Activated T-helper 9 cell treated with anti-CD3 and anti-CD28 coated beads, Interleukin-2, amount 50 U/mL, for 16 hours (primary cell): ENCODE results near the gene PDE2A.

Experiments
- DNase-seq: peaks from one replicate; pipeline ENCODE4 v3.0.0-alpha.2; 2020; ENCODE audit warnings: low read depth

PDE2A gene

DNA sequence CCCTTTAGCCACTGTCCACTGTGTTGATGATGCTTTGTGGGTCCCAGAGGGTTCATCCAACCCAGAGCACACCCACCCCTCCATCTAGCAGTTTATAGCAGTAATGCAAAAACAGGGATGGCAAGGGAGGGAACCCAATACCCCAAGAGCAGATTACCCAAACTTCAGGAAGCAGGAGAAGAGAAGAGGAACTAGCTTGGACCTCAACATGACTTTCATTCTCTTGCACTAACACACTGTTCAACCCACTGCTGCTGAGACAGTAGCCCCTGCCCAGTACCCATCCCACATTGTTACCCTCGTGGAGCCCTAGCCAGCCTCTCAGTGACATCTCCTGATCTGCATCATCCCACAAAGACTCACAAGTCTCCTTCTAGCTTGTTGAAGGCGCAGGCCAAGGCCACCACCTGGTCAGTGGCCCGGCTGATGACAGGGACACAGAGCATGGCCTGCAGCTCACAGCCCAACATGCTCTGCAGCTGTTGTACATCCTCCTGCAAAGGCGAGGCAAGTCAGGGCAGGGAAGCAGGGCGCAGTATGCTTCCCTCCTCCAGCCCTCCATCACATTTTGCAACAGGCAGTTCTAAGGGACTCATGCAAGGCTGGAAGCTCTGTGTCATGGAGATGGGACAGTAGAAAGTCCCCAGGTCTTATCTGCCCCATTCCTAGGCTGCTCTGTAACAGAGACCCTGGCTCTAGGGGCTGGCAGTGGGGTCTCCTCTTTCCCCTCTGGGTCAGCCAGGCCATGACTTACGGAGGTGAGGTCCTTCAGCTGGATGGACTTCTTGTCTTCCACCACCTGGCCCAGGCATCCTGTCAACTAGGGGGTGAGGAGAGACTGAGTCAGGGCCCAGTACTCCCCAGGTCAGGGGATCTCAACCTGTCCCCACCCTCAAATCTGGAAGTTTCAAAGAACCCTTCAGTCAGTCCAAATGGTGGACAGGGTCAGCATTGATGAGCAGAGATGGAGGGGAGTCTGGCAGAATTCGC, 85.5 kb downstream of the PDE2A start:
- DNase-seq, result no peak

DNA sequence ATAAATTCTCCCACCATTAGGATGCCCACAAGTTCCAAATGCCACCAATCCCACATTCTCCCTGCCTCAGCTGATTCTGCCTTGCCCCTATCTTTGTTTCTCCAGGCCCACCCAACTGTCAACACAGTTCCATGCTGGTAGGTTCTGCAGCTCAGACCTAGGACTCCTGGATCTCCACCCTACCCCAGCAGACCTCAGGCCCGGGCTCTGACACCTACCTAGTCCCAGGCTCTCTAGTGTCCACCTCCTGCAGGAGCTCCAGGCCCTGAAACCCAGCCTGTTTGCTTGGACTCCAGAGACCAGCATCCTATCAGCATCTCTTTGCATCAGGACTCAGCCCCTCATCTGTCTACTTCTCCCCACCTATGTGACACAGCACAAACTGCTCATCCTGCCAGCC, 86.5 kb downstream of the PDE2A start:
- no peak for DNase-seq

DNA sequence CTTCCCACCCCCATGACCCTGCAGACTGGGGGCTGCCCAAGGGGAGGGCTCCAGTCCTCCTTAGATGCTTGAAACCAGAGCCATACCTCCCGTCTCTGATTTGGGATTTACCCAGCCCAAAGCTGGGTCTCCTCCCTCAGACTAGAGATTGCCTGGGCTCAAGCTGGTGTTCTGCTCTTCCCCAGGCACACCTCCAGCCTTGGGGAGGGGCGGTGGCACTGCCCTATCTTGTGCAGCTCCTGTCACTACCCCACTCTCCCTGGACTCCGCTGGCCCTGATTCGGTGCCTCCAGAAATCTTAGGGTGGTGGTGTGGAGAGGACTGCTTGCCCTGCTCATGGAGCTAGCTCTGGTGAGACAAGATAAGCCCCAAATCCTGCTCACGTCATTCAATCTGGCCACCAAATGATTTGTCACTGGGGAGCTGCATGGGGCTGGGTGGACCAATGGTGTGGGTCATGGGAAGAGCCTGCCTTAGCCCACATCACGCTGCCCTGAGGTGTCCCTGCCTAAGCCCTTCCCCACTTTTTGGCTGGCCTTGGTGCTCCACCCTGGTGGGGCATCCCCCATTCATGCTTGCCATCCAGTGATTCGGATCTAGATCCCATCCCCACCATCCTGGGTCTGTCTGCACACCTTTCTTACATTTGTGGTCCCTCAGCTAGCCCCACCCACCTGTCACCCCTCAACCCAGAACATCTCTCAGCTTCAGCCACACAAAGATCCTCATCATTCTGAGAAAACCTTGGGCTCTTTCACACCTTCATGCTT, 87.7 kb downstream of the PDE2A start:
- no peak for DNase-seq

DNA sequence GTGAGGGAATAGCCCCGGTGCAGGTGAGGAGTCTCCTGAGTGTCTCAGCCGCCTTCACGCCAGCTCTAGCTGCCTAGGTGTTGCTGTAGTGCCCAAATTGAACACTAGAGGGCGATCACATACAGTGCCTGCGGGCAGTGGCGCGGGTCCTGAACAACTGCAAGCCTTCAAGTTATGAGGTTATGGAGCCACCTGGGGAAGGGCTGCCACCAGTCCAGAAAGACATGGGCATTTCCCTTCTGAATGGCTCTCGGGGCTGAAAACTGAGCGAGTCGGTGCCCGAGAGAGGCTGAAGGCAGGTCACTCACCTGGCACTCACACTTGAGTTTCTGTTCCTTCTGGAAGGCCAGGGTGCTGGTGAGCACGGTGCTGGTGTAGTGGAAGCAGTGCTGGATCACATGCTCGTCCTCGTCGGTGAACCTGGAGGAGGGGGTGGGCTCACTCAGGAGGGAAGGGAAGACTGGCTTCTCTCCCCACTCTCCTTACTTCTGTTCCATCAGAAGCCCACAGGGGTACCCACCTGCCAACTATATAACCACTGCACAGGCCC, 88.4 kb downstream of the PDE2A start:
- DNase-seq, result peak; percentile 53

DNA sequence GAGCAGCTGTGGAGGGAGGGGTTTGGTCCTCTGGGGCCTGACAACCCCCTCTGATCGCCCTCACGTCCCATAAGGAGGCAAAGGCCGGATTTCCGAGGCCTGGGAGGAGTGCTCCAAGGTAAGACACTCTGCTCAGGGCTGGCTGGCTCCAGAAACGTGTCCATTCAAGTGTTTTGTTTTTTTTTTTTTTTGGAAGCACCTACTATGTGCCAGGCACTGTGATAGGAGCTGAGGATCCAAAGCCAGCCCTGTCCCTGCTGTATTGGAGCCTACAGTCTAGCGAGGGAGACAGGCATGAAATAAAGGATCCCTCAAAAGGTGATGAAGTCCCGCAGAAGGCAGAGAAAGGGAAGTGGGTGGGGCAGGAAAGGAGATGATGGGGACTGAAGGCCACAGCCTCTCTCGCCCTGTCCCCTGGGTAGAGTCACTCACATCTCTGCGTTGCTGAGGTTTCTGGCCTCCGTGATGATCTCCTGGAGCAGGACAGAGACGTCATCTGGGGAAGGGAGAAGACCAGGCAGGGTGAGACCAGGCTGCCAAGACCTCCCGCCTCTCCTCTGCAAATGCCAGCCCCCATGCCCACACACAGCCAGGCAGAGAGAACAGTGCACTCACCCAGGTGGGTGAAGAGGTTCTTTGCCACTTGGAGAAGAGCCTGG, 89.2 kb downstream of the PDE2A start:
- no peak for DNase-seq

DNA sequence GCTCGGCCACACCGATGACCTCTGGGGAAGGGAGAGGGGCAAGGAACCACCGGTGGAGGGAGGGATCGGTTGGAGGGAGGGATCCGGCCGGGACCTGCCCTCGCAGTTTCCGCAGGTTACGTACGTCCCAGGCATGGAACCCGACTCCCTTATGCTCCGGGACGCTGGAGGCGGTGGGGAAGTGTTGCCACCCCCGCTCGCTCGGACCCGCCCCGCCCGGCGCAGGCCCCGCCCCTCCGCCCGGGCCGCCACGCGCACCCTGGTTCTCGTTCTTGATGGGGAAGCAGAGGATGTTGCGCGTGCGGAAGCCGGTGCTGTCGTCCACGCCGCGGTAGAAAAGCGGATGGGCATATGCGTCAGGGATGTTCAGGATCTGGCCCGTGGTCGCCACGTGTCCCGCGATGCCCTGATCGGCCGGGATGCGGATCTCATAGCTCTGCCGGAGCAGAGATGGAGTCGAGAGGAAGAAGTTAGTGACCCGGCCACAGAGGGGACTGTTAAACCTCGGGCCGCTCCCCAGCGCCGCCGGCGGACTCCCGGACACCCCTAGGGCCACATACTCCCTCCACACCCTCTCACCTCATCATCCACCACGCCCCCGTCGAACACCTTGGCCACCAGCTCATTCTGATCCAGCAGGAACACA, 89.8 kb downstream of the PDE2A start:
- peak; percentile 37 for DNase-seq

DNA sequence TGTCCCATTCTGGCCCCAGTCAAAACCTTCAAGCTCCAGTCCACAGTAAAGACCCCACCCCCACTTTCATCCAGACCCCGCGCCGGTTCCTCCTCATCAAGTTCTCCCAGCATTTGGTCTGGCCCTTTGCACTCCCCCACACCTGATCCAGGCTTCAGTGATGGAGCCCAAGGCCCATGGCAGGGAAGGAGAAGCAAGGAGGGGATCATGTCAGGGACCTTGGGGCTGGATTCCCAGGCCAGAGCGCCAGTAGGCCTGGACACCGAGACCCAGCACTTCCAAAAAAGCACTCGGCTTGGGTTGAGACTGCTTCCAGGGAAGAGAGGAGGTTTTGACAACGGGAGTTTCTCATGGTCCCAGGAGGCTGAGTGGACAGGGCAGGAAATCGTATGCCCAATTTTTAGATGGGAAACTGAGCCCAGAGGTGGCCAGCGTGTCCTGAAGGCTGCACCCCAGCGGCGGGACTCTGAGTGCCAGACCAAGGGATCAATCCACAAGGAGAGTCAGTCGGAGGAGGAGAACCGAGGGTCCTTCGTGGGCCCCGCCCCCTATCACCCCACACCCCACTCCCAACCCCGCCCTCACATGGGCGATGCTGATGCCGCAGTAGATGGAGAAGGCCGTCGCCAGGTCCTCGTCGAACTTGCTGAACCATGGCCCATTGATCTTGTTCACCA, 90.5 kb downstream of the PDE2A start:
- DNase-seq, result no peak

DNA sequence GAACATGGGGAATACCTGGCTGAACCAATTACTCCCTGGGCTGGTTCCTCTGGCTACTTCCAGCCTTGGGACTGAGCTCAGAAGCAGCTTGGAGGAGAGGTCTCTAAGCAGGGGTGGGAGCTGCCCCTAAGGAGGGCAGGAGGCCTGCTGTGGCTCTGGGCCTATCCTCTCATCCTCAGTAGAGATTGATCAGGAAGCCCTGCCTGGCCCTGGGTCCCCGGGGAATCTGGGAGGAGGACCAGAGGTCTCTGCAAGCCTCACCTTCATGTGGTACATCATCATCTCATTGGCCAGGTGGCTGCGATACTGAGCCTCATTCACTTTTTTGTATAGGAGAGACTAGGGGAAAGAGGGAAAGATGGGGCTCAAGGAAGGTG, 91.1 kb downstream of the PDE2A start:
- no peak for DNase-seq

DNA sequence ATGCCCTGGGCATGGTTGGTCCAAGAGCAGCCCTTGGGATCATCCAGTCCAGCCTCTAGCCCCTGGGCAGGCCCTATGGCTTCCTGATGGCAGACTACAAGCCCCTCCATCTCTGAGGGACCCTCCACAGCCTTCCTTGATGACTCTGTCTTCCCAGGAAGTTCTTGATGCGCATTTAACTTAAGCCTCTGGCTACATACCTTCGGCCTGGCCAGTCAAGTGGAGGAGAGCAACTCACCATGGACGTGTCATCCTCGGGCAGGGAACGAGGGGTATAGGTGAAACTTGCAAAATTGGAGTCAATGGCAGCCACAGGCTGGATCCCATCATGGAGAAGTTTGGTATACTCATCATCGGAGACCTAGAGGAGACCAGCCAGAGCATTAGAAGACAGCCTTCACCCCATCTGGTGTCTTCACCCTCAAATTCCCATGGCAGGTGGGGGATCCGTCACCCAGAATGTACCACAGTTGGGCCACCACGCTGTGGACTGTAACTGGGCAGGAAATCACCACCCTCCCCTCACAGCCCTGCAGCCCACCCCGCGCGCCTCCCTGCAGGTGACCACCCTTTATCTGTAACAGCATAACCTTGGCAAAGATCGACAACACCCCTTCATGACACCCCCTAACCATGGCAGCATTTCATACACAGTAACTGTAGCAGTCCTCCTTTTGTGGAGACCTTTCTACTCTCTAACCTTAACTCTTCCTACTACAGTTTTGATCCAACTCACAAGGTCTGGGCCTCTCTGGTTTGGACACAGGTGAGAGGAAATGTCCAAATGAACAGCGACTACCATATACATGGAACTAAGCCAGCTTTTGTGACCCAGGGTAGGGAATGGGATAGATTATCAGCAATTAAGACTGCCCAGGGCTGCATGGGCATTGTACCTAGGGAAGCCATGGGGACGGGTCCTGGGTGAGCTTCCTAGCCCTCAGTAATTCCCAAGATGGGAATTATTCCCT, 91.7 kb downstream of the PDE2A start:
- DNase-seq, result no peak

DNA sequence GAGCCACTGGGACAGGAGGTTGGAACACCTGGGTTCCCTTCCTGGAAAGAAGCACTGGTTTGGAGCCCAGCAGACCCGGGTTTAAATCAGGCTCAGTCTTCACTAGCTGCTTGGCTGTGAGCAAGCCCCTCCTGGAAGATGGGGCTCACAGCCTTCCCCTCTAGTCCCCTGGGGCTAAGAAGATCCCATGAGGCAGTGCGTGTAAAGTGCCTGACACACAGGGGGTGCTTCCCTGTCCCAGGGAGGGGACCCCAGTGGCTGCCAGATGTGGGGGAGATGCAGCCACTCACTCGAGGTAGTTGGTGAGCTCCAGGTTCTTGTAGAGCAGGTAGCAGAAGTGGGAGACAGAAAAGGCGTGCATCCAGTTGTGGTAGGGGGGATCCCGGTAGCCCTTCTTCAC, 93.2 kb downstream of the PDE2A start:
- no peak for DNase-seq

DNA sequence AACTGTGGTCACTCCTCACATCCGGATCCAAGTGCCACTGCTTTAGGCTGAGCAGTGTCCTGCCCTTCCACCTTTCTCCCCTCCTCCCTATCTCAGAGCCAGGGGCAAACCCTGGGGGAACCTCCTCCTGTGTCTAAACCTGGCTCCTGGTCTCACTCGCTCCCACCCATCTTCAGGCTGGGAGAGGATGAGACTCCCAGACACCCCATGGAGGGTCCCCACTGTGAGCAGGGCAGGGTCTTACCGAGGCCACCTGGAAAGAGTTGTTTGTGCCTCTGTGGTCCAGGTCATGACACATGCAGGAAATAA, 93.6 kb downstream of the PDE2A start:
- no peak for DNase-seq

DNA sequence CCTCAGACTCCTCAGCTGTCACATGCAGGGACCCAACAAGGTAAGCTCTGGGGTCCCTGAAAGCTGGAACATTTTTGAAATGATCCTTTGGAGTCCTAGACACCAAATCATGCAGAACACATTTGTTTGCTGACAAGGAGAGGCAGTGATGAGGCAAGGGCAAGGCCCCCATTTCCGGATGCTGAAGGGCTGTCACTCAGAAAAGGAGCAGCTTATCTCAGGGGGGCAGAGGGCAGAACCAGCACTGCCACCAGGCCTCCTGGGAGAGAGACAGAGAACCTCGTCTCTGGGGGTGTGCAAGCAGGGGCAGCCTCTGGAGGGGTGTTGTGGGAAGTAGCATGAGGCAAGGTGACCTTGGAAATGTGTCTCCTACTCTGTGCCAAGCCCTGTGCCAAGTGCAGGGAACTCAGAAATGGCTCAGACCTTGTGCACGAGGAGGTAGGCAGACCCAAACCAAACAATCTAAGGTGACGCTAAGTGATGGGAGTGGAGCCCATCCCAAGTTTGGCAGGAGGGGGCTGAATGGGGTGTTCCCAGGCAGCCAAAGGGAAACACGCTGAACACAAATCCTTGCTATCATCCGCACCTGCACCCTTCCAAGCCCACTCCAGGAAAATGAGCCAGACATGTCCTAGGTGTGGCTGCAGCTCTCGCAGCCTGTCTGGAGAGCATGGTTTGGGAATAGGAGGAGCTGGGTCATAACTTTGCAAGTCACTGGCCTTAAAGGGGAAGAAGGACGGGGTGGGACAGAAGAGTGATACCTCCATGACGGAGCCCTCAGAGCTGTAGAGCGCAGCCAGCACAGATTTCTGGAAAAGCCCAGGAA, 94.2 kb downstream of the PDE2A start:
- DNase-seq, result no peak

DNA sequence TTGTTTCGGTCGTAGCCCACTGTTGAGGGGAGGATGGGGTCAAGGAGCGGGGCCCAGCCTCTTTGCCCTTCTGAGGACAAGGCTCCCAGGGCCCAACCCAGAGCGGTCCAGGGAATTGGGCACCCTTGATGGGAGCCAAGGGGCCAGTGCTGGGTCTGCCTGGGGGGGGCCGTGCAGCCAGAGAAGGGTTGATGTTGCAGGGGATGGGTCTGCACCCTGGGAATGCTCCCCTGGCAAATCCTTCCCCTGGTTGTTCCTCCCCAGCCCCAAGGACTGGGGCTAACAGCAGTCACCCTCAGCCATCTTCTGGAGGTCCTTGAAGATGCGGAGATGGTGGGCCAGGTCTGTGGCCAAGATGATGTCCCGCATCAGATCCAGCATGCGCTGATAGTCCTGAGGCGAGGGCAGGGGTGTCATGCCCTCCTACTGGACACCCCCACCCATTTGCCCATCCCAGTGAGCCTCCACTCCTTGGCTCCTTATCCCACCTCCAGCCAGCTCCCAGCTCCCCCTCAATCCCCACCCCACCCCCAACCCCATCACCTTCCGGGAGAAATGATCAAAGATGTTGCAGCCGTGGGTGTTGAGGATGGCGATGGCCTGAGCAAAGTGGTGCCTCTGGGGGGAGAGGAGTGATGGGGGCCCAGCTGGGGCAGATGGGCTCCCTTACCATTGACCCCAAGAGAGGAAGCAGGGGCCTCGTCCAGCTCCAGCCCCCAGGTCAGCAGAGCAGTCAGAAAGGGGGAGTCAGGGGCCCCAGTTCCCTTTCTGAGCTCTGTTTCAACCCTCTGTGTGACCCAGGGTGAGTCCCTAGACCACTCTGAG, 95.0 kb downstream of the PDE2A start:
- DNase-seq, result no peak

DNA sequence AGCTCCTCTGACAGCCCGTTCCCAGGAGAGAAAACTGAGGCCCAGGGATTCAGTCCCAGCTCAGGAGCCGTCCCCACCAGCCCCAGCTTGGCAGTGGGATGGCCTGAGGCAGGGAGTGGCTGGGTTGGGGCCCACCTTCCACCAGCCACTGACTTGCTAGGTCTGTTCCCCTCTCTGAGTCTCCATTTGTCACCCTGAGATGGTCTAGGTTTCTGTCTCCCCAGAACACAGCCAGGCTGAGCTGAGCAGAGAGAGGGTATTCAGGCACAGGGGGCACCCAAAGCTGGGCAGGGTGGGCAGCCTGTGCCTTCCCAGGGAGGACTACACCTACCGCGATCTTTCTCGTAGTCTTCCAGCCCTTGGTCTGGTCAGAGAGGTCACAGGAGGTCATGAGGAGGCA, 95.7 kb downstream of the PDE2A start:
- no peak for DNase-seq

DNA sequence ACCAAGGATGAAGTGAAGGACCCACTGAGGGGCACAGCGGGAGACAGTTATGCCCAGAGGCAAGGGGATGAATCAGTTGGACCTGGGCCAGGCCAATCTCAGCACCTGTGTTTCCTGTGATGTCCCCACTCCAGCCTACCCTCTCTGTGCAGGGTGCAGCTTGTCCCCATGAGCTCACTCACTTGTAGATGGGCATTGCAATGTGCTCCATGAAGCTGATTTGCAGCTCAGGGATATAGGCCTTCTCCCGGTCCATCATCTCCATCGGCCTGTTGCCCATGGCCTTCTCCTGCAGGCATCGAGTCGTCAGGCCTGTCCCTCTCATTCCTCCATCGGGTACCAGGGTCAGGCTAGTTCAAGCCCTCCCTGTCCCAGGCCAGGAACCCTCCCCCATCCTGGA, 96.2 kb downstream of the PDE2A start:
- DNase-seq, result no peak

DNA sequence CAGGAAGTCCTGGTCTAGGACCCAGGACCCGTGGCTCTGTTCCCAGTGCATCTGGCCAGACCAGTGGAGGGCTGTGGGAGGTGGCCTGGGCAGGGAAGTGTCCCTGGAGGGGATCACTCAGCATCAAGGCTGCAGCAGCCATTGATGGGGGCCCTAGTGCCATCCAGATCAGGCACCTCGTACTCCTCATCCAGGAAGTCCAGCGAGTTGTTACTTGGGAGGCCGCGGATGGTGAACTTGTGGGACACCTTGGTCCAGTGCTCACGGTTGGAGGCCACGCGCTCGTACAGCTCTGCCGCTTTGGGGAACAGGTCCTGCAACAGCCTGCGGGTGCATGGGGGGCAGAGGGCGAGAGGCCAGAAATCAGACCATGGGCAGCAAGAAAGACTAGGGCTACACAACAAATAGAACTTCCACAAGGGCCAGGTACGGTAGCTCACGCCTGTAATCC, 96.9 kb downstream of the PDE2A start:
- DNase-seq, result no peak

DNA sequence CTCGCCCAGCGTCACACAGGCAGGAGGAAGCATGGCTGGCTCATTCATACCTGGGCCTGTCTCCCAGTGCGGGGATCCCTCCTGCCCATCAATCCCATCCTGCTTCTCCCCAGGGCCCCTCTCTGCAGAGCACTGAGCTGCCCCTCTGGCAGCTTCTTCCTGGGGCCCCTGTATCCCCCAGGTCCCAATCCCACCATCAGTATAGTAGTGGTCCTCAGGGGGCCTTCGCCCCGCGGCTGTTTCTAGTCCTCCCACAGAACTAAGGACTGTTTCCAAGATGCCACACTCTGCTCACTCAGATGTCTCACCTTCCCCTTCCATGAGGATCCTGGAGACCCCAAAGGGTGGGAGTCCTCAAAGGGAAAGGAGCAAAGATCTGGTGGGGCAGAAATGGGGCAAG, 97.6 kb downstream of the PDE2A start:
- DNase-seq, result no peak

DNA sequence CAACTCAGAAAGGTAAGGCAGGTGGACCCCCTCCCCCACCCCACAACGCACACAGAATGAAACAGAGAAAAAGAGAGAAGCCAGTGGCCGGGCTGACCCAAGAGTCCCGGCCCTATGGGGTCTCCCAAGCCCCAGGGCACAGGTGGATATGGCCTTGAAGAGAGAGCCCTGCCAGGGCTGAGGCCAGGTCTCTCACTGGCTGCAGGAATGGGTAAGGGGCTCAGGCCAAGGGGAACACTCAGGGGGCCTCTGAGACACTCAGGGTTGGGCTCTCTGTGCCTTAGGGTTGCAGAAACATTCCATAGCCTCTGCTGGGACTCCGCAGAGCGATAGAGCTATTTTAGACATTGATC, 98.0 kb downstream of the PDE2A start:
- DNase-seq, result no peak
